ENCODE results near the gene TMEM273.
A peak's percentile ranks its signal among the peaks of the same experiment; 100 is the strongest.

Gene TMEM273, protein sequence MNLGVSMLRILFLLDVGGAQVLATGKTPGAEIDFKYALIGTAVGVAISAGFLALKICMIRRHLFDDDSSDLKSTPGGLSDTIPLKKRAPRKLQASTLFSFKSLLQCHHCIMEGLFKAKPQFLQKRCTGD
- 8.1 to 24.6 (median 15.3) reads per million in 3 donors for total RNA-seq

DNA sequence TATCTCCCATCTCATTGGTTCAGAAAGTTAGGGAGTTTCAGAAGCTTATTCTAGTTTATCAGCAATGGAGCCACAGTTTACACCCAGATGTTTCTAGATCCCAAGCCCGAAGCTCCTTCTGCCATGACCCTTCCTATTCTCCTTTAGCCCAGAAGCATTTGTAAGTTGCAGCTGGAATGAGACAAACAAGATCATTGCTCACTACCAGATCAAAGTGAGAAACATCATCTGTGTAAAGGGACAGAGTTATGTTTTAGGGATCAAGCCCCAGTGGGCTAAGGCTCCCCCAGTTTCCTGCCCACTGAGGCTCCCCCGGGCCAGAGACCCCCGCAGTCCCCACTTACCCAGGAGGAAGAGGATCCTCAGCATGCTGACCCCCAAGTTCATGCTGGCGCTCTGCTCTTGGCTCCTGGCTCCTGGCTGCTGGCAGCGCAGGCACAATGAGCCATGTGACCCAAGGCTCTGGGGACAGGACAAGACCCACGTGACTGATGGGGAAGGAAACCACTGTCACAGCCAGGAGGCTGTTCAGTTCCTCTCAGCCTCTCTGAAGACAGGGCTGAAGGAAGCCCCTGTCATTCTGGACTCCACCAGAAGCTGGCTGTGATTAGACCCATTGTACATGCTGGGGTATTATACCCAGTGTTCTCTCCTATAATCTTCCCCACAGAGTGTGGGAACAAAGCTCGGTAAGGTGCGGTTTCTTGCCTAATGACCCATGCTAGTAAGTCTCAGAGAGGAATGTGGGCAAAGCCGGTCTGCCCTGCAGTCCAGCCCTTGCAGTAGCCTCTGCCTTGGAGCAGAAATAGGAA lies at the start of gene TMEM273:
Gene TMEM273 (minus strand): TSS at position 442 of the 812 bp plus-strand sequence. CDS start 55 bp downstream, at position 387.
- H3K4me3 ChIP-seq (ENCODE audit: insufficient read depth, low read depth, low read length, poor library complexity, severe bottlenecking) = peak within 1 kb of the TSS; percentile 39
- H3K4me1 ChIP-seq (ENCODE audit: control insufficient read depth, insufficient read depth, low read length, poor library complexity, severe bottlenecking) = peaks cover 22% of the 10 kb centered on the region
- H3K27ac ChIP-seq (ENCODE audit: insufficient read depth, low read length, poor library complexity, severe bottlenecking) = peak within 1 kb of the TSS; percentile 68
- no peaks in the 10 kb centered on the region for H3K36me3 ChIP-seq (ENCODE audit: control insufficient read depth, insufficient read depth, low read length)
- H3K9me3 ChIP-seq (ENCODE audit: control insufficient read depth, low read length) = no peaks in the 10 kb centered on the region
- DNase-seq = peak in 2 of 3 donors; percentile 33 to 34
- H3K27me3 ChIP-seq (replicated peaks; ENCODE audit: control insufficient read depth, insufficient read depth, low read length, poor library complexity, severe bottlenecking) = no peaks in the 10 kb centered on the region

GRCh38 chr10:49237985-49238384 lies 49.8 kb upstream of the TMEM273 start:
- Histone ChIP-seq H3K36me3 (ENCODE audit: control insufficient read depth, insufficient read depth, low read length) (no peaks in the 10 kb centered on the region), H3K9me3 (ENCODE audit: control insufficient read depth, low read length) (no peaks in the 10 kb centered on the region), H3K4me3 (ENCODE audit: insufficient read depth, low read depth, low read length, poor library complexity, severe bottlenecking) (no peak overlapping the region), H3K27me3 (replicated peaks; ENCODE audit: control insufficient read depth, insufficient read depth, low read length, poor library complexity, severe bottlenecking) (no peaks in the 10 kb centered on the region), H3K4me1 (ENCODE audit: control insufficient read depth, insufficient read depth, low read length, poor library complexity, severe bottlenecking) (no peaks in the 10 kb centered on the region), H3K27ac (ENCODE audit: insufficient read depth, low read length, poor library complexity, severe bottlenecking) (no peak overlapping the region)
- DNase-seq = no peak

DNA sequence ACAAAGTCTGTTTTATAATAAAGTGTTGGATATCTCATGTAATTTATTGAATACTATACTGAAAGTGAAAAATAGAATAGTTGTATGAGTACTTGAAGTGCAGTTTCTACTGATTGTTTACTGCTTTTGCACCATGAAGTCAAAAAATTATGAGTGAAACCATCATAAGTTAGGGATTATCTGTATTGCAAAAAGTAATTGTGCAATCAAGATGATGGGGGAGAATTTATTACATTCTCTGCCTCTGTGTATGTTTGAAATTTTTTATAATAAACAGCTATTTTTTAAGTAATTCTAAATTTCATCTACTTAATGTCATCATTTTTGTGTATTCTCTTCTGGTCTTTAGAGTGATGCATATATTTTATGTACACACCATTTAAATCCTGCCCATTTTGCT lies 47.2 kb upstream of the TMEM273 start:
- no peak for DNase-seq
- no peak overlapping the region for H3K4me3 ChIP-seq (ENCODE audit: insufficient read depth, low read depth, low read length, poor library complexity, severe bottlenecking)
- no peaks in the 10 kb centered on the region for H3K9me3 ChIP-seq (ENCODE audit: control insufficient read depth, low read length)
- no peaks in the 10 kb centered on the region for H3K36me3 ChIP-seq (ENCODE audit: control insufficient read depth, insufficient read depth, low read length)
- H3K4me1 ChIP-seq (ENCODE audit: control insufficient read depth, insufficient read depth, low read length, poor library complexity, severe bottlenecking) = no peaks in the 10 kb centered on the region
- H3K27me3 ChIP-seq (replicated peaks; ENCODE audit: control insufficient read depth, insufficient read depth, low read length, poor library complexity, severe bottlenecking) = no peaks in the 10 kb centered on the region
- no peak overlapping the region for H3K27ac ChIP-seq (ENCODE audit: insufficient read depth, low read length, poor library complexity, severe bottlenecking)

GRCh38 chr10:49231086-49231820 lies 43.1 kb upstream of the TMEM273 start:
- H3K27ac ChIP-seq (ENCODE audit: insufficient read depth, low read length, poor library complexity, severe bottlenecking) = no peak overlapping the region
- H3K4me1 ChIP-seq (ENCODE audit: control insufficient read depth, insufficient read depth, low read length, poor library complexity, severe bottlenecking) = no peaks in the 10 kb centered on the region
- no peaks in the 10 kb centered on the region for H3K36me3 ChIP-seq (ENCODE audit: control insufficient read depth, insufficient read depth, low read length)
- no peak for DNase-seq
- H3K4me3 ChIP-seq (ENCODE audit: insufficient read depth, low read depth, low read length, poor library complexity, severe bottlenecking) = no peak overlapping the region
- H3K9me3 ChIP-seq (ENCODE audit: control insufficient read depth, low read length) = no peaks in the 10 kb centered on the region
- H3K27me3 ChIP-seq (replicated peaks; ENCODE audit: control insufficient read depth, insufficient read depth, low read length, poor library complexity, severe bottlenecking) = no peaks in the 10 kb centered on the region

GRCh38 chr10:49230004-49230403 lies 41.8 kb upstream of the TMEM273 start:
- DNase-seq = no peak
- no peak overlapping the region for H3K4me3 ChIP-seq (ENCODE audit: insufficient read depth, low read depth, low read length, poor library complexity, severe bottlenecking)
- no peak overlapping the region for H3K27ac ChIP-seq (ENCODE audit: insufficient read depth, low read length, poor library complexity, severe bottlenecking)
- no peaks in the 10 kb centered on the region for H3K4me1 ChIP-seq (ENCODE audit: control insufficient read depth, insufficient read depth, low read length, poor library complexity, severe bottlenecking)
- H3K36me3 ChIP-seq (ENCODE audit: control insufficient read depth, insufficient read depth, low read length) = no peaks in the 10 kb centered on the region
- no peaks in the 10 kb centered on the region for H3K27me3 ChIP-seq (replicated peaks; ENCODE audit: control insufficient read depth, insufficient read depth, low read length, poor library complexity, severe bottlenecking)
- no peaks in the 10 kb centered on the region for H3K9me3 ChIP-seq (ENCODE audit: control insufficient read depth, low read length)

GRCh38 chr10:49228677-49229076 lies 40.5 kb upstream of the TMEM273 start:
- H3K9me3 ChIP-seq (ENCODE audit: control insufficient read depth, low read length) = no peaks in the 10 kb centered on the region
- H3K36me3 ChIP-seq (ENCODE audit: control insufficient read depth, insufficient read depth, low read length) = no peaks in the 10 kb centered on the region
- no peaks in the 10 kb centered on the region for H3K27me3 ChIP-seq (replicated peaks; ENCODE audit: control insufficient read depth, insufficient read depth, low read length, poor library complexity, severe bottlenecking)
- DNase-seq = no peak
- H3K27ac ChIP-seq (ENCODE audit: insufficient read depth, low read length, poor library complexity, severe bottlenecking) = no peak overlapping the region
- no peaks in the 10 kb centered on the region for H3K4me1 ChIP-seq (ENCODE audit: control insufficient read depth, insufficient read depth, low read length, poor library complexity, severe bottlenecking)
- no peak overlapping the region for H3K4me3 ChIP-seq (ENCODE audit: insufficient read depth, low read depth, low read length, poor library complexity, severe bottlenecking)

DNA sequence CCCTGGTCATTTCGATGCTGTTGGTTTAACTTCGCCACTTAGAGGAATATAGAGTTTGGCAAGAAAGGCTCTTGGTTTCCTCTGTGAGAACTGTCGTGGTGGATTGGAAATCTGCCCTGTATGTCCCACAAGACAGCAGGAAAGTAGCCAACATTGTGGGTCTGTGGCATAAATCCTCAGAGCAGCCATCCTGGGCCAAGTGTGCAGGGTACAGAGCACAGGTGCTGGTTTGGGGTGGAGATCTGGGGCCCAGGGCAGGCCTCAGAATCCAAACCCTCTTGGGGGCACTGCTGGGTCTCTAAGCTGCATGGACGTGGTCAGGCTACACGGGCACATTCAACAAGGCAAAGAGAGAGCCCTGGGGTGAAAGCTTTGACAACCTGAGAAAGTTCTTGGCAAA lies 39.2 kb upstream of the TMEM273 start:
- Histone ChIP-seq H3K4me3 (ENCODE audit: insufficient read depth, low read depth, low read length, poor library complexity, severe bottlenecking) (no peak overlapping the region), H3K27me3 (replicated peaks; ENCODE audit: control insufficient read depth, insufficient read depth, low read length, poor library complexity, severe bottlenecking) (no peaks in the 10 kb centered on the region), H3K4me1 (ENCODE audit: control insufficient read depth, insufficient read depth, low read length, poor library complexity, severe bottlenecking) (no peaks in the 10 kb centered on the region), H3K27ac (ENCODE audit: insufficient read depth, low read length, poor library complexity, severe bottlenecking) (no peak overlapping the region), H3K36me3 (ENCODE audit: control insufficient read depth, insufficient read depth, low read length) (no peaks in the 10 kb centered on the region), H3K9me3 (ENCODE audit: control insufficient read depth, low read length) (no peaks in the 10 kb centered on the region)
- no peak for DNase-seq

DNA sequence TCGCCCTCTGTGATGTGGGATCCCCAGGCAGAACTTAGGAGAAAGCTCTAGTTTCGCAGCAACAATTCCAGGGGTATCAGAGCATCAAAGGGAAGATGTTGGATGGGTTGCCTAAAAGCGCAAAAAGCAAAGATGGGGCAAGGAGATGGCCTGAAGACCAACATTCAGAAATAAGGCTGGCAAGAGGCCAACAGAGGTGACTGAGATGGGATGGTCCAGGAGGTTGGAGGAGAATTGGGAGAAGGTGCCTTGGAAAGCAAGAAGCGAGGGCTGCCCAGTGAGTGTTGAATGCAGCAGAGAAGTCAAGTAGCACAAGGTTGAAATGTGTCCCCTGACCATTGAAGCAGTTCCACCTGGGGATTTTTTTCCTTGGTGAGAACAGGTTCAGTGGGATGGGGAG lies 38.4 kb upstream of the TMEM273 start:
- no peaks in the 10 kb centered on the region for H3K9me3 ChIP-seq (ENCODE audit: control insufficient read depth, low read length)
- H3K4me3 ChIP-seq (ENCODE audit: insufficient read depth, low read depth, low read length, poor library complexity, severe bottlenecking) = no peak overlapping the region
- H3K27ac ChIP-seq (ENCODE audit: insufficient read depth, low read length, poor library complexity, severe bottlenecking) = no peak overlapping the region
- H3K36me3 ChIP-seq (ENCODE audit: control insufficient read depth, insufficient read depth, low read length) = no peaks in the 10 kb centered on the region
- no peaks in the 10 kb centered on the region for H3K27me3 ChIP-seq (replicated peaks; ENCODE audit: control insufficient read depth, insufficient read depth, low read length, poor library complexity, severe bottlenecking)
- DNase-seq = no peak
- no peaks in the 10 kb centered on the region for H3K4me1 ChIP-seq (ENCODE audit: control insufficient read depth, insufficient read depth, low read length, poor library complexity, severe bottlenecking)

- Histone ChIP-seq H3K27me3 (replicated peaks; ENCODE audit: control insufficient read depth, insufficient read depth, low read length, poor library complexity, severe bottlenecking) (no peaks in the 10 kb centered on the region), H3K4me3 (ENCODE audit: insufficient read depth, low read depth, low read length, poor library complexity, severe bottlenecking) (no peak overlapping the region), H3K4me1 (ENCODE audit: control insufficient read depth, insufficient read depth, low read length, poor library complexity, severe bottlenecking) (no peaks in the 10 kb centered on the region), H3K9me3 (ENCODE audit: control insufficient read depth, low read length) (no peaks in the 10 kb centered on the region), H3K36me3 (ENCODE audit: control insufficient read depth, insufficient read depth, low read length) (no peaks in the 10 kb centered on the region), H3K27ac (ENCODE audit: insufficient read depth, low read length, poor library complexity, severe bottlenecking) (no peak overlapping the region)
- DNase-seq = no peak
Measured at GRCh38 chr10:49225218-49225876, 37.2 kb upstream of the TMEM273 start.

All from effector memory CD4-positive, alpha-beta T cell (primary cell).